PC-3 (cell line): ENCODE results near the gene ST3GAL6.

Source experiments
- EZH2 ChIP-seq: fragments of 300-600 bp; sonication (generic); IDR thresholded peaks from one replicate; pipeline ENCODE4 v1.6.1; 2017; ENCODE audit warnings: antibody characterized with exemption, mild to moderate bottlenecking, low read length; ENCODE audit not compliant: unreplicated experiment
- EZH2phosphoT487 ChIP-seq: fragments of 300-600 bp; sonication (generic); IDR thresholded peaks from 2 replicates; pipeline ENCODE4 v1.6.1; 2018; ENCODE audit warnings: mild to moderate bottlenecking, antibody characterized with exemption, low read length, borderline replicate concordance
- TF ChIP-seq, protein P1 (sequence below): fragments of 300-600 bp; sonication (generic); conservative IDR thresholded peaks from 2 replicates; pipeline ENCODE4 v1.5.1; 2017; ENCODE audit warnings: antibody characterized with exemption, low read depth, mild to moderate bottlenecking, low read length

DNA sequence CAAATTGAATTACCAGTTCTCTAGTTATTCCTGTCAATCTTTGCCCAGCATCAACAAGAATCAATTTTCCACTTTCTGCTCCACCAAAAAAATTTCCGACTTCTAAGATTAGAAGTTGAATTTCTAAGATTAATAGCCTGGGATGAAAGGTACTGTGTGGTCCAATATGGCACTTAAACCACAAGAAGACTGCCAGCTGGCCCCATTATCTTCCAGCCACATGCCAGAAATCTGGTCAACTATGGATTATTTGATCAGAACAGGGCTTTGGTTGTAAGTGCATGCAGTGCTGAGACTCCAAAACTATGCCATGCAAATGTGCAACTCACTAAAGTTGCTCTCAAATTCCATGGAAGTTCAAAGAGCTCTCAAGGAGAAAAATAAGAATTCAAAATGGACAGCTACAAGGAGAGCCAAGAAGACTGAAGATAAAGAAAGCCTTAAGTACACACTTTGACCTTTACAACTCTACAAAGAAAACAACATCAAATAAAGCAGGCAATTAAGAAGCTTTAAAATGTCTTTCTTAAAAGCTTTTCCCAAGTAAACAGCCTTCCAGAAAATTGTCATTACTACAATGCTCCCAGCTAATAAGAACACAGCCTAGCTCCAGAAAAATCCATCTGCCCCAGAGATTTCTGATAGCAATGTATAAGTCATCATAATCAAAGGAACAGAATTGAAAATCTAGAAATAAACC is 64.2 kb downstream of the ST3GAL6 start:
- TF ChIP-seq, protein P1, sequence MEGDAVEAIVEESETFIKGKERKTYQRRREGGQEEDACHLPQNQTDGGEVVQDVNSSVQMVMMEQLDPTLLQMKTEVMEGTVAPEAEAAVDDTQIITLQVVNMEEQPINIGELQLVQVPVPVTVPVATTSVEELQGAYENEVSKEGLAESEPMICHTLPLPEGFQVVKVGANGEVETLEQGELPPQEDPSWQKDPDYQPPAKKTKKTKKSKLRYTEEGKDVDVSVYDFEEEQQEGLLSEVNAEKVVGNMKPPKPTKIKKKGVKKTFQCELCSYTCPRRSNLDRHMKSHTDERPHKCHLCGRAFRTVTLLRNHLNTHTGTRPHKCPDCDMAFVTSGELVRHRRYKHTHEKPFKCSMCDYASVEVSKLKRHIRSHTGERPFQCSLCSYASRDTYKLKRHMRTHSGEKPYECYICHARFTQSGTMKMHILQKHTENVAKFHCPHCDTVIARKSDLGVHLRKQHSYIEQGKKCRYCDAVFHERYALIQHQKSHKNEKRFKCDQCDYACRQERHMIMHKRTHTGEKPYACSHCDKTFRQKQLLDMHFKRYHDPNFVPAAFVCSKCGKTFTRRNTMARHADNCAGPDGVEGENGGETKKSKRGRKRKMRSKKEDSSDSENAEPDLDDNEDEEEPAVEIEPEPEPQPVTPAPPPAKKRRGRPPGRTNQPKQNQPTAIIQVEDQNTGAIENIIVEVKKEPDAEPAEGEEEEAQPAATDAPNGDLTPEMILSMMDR = no peak
- TF ChIP-seq EZH2phosphoT487 = no peak
- TF ChIP-seq EZH2 = no peak
